MM.1S (cell line): ENCODE measurements around the gene CTDNEP1.

ENCODE experiments used
- CTCF ChIP-seq: fragments of 300-600 bp; sonication (generic); IDR thresholded peaks from 2 replicates; pipeline ENCODE4 v1.5.1; 2016; ENCODE audit warnings: antibody characterized with exemption, low read length, mixed read lengths
- EZH2phosphoT487 ChIP-seq: fragments of 300-600 bp; sonication (generic); IDR thresholded peaks from 2 replicates; pipeline ENCODE4 v1.6.1; 2018; ENCODE audit warnings: antibody characterized with exemption, low read length

GRCh38 chr17:7237266-7237760 lies 14.2 kb downstream of the CTDNEP1 start:
- TF ChIP-seq CTCF = no peak
- no peak for TF ChIP-seq EZH2phosphoT487
